Erythroblast (primary cell): Measurements from ENCODE around the gene FRMD5.

Experiments used
- GATA1 ChIP-seq: IDR thresholded peaks from 2 replicates; pipeline ENCODE4 v1.6.1; 2011; ENCODE audit warnings: low read depth, mild to moderate bottlenecking, control low read depth, low read length, moderate library complexity
- POLR2A ChIP-seq: IDR thresholded peaks from 2 replicates; pipeline ENCODE4 v1.6.1; 2011; ENCODE audit warnings: mild to moderate bottlenecking, low read length

- TF ChIP-seq POLR2A (no peak), GATA1 (no peak)
Observed at GRCh38 chr15:44243141-44243540, 48.1 kb upstream of the FRMD5 start.
